Measurements from ENCODE around the gene RIPK4. TPM values are rescaled to one million over a fixed set of nuclear protein-coding genes. Genes with fewer than 3 reads are reported as not detected.

RIPK4 gene
- total RNA-seq, 2 experiments from 2014 or later = 0.65 to 0.76 TPM

- Mint-ChIP-seq H3K36me3 (ENCODE audit: low read depth) (no peaks in the 10 kb centered on the region), H3K9me3 (no peaks in the 10 kb centered on the region), H3K27ac (no peak overlapping the region), H3K4me3 (no peak overlapping the region), H3K4me1 (ENCODE audit: low read depth) (peaks cover 2% of the 10 kb centered on the region), H3K27me3 (peaks cover 55% of the 10 kb centered on the region)
- CTCF ChIA-PET = interaction anchor here (0.9 to 1.4 kb wide), 3 partner anchors 8 to 41 kb away, joined by 3 to 4 read pairs (median 3); no protein-coding TSS in a partner anchor
- TF ChIP-seq CTCF (IDR thresholded peaks at IDR 0.05) = no peak
- intact Hi-C loops (cut with micrococcal nuclease) = no loop called here
- ATAC-seq (no peak), DNase-seq (no peak)
- POLR2A ChIA-PET = no interaction called here
Measured at GRCh38 chr21:41776778-41777177, 9.9 kb upstream of the RIPK4 start.

GRCh38 chr21:41775149-41775472, 8.3 kb upstream of the RIPK4 start:
- H3K9me3 Mint-ChIP-seq = no peaks in the 10 kb centered on the region
- intact Hi-C loops (cut with micrococcal nuclease) = no loop called here
- no peak overlapping the region for H3K4me3 Mint-ChIP-seq
- POLR2A ChIA-PET = no interaction called here
- no peak for DNase-seq
- H3K27ac Mint-ChIP-seq = no peak overlapping the region
- peaks cover 2% of the 10 kb centered on the region for H3K4me1 Mint-ChIP-seq (ENCODE audit: low read depth)
- TF ChIP-seq CTCF (IDR thresholded peaks at IDR 0.05) = no peak
- CTCF ChIA-PET = interaction anchor here (1.8 kb wide), 1 partner anchor 42 kb away, joined by 4 read pairs; no protein-coding TSS in a partner anchor
- ATAC-seq = no peak
- H3K36me3 Mint-ChIP-seq (ENCODE audit: low read depth) = no peaks in the 10 kb centered on the region
- H3K27me3 Mint-ChIP-seq = peaks cover 49% of the 10 kb centered on the region

- H3K36me3 Mint-ChIP-seq (ENCODE audit: low read depth) = no peaks in the 10 kb centered on the region
- no peak overlapping the region for H3K4me3 Mint-ChIP-seq
- intact Hi-C loops (cut with micrococcal nuclease) = no loop called here
- H3K27ac Mint-ChIP-seq = no peak overlapping the region
- ATAC-seq (no peak), DNase-seq (no peak)
- ChIA-PET POLR2A (no interaction called here), CTCF (interaction anchor here (1.8 kb wide), 1 partner anchor 42 kb away, joined by 4 read pairs; no protein-coding TSS in a partner anchor)
- TF ChIP-seq CTCF (IDR thresholded peaks at IDR 0.05) = no peak
- peaks cover 2% of the 10 kb centered on the region for H3K4me1 Mint-ChIP-seq (ENCODE audit: low read depth)
- no peaks in the 10 kb centered on the region for H3K9me3 Mint-ChIP-seq
- peaks cover 52% of the 10 kb centered on the region for H3K27me3 Mint-ChIP-seq
Measured at GRCh38 chr21:41774467-41775148, 7.8 kb upstream of the RIPK4 start.

- TF ChIP-seq CTCF (IDR thresholded peaks at IDR 0.05) = no peak
- H3K27ac Mint-ChIP-seq = no peak overlapping the region
- ChIA-PET CTCF (interaction anchor here (1.0 kb wide), 1 partner anchor 489 kb away, joined by 3 read pairs; no protein-coding TSS in a partner anchor), POLR2A (no interaction called here)
- DNase-seq (no peak), ATAC-seq (no peak)
- intact Hi-C loops (cut with micrococcal nuclease) = no loop called here
- no peaks in the 10 kb centered on the region for H3K36me3 Mint-ChIP-seq (ENCODE audit: low read depth)
- H3K4me1 Mint-ChIP-seq (ENCODE audit: low read depth) = peaks cover 15% of the 10 kb centered on the region
- H3K4me3 Mint-ChIP-seq = no peak overlapping the region
- no peaks in the 10 kb centered on the region for H3K9me3 Mint-ChIP-seq
- peaks cover 53% of the 10 kb centered on the region for H3K27me3 Mint-ChIP-seq
Measured at GRCh38 chr21:41772351-41773080, 5.7 kb upstream of the RIPK4 start.

GRCh38 chr21:41771625-41771945, 4.7 kb upstream of the RIPK4 start:
- H3K27me3 Mint-ChIP-seq = peaks cover 55% of the 10 kb centered on the region
- DNase-seq (no peak), ATAC-seq (no peak)
- H3K4me1 Mint-ChIP-seq (ENCODE audit: low read depth) = peaks cover 21% of the 10 kb centered on the region
- H3K27ac Mint-ChIP-seq = no peak overlapping the region
- no peak overlapping the region for H3K4me3 Mint-ChIP-seq
- H3K9me3 Mint-ChIP-seq = no peaks in the 10 kb centered on the region
- intact Hi-C loops (cut with micrococcal nuclease) = no loop called here
- ChIA-PET POLR2A (no interaction called here), CTCF (interaction anchor here (0.7 kb wide), 1 partner anchor 150 kb away, joined by 3 read pairs; no protein-coding TSS in a partner anchor)
- H3K36me3 Mint-ChIP-seq (ENCODE audit: low read depth) = no peaks in the 10 kb centered on the region
- no peak for TF ChIP-seq CTCF (IDR thresholded peaks at IDR 0.05)

All from activated CD8-positive, alpha-beta T cell treated with anti-CD3 and anti-CD28 coated beads for 36 hours (primary cell).